K562 (cell line): ENCODE results near the gene ECHDC1. TPM values are rescaled to one million over a fixed set of nuclear protein-coding genes. Genes with fewer than 3 reads are reported as not detected.
A peak's percentile ranks its signal among the peaks of the same experiment; 100 is the strongest.

Source experiments
- ATAC-seq: fragments of 200-7000 bp; cut with Tn5 transposase; 3 replicates; pipeline ENCODE4 v1.9.1; 2020; ENCODE audit warnings: moderate library complexity
- BruUV-seq: library from RNA; stranded (reverse); fragments of 400-500 nt; replicated peaks from 2 replicates; lab custom pipeline; 2021; lab: Mats Ljungman, UMichigan
- CTCF ChIA-PET: fragments of 300-600 bp; formaldehyde crosslinking; extraction: SDS; loops from one replicate; lab custom pipeline; 2021; ENCODE audit warnings: low intra/inter-chr PET ratio; lab: Yijun Ruan, JAX
- POLR2A ChIA-PET: fragments of 300-600, 350-650 bp; sonication (Branson Sonifier 250); formaldehyde crosslinking; extraction: SDS; loops from one replicate; lab custom pipeline; 2021; ENCODE audit warnings: antibody characterized with exemption, inconsistent platforms; lab: Yijun Ruan, JAX
- DNase-seq, 4 experiments: peaks; one replicate each; pipeline versions ENCODE4 v3.0.0 to v3.0.0-alpha.2; 2011 to 2018; ENCODE audit warnings: low spot score in 3 of 4, mixed read lengths in 3 of 4; ENCODE audit errors: extremely low read depth in 1 of 4
- FAIRE-seq: peaks from 2 replicates; lab custom pipeline; 2011; peaks lifted over from hg19 to GRCh38; lab: Jason Lieb, UNC
- H2AFZ ChIP-seq: 2 replicates; pipeline ENCODE4 v1.6.0; 2011; ENCODE audit warnings: low read depth, low read length, control low read depth, inconsistent platforms
- H3K27ac ChIP-seq: fragments of 200-600 bp; 3 replicates; pipeline ENCODE4 v1.8.0; 2011; ENCODE audit warnings: low read depth, mild to moderate bottlenecking, control low read depth, inconsistent platforms, low read length, moderate library complexity, mixed read lengths; ENCODE audit errors: extremely low read depth
- H3K27me3 ChIP-seq, 2 experiments: fragments of 300-600 bp in 1 of 2; 2 replicates in 1 of 2; 3 replicates in 1 of 2; pipeline versions ENCODE4 v1.6.0 to v1.8.0; 2011; ENCODE audit warnings: inconsistent platforms in 2 of 2, low read length in 2 of 2, mild to moderate bottlenecking in 1 of 2, mixed read lengths in 1 of 2, moderate library complexity in 1 of 2; ENCODE audit not compliant: control insufficient read depth in 2 of 2, insufficient read depth in 2 of 2
- H3K36me3 ChIP-seq: fragments of 300-600 bp; 3 replicates; pipeline ENCODE4 v1.8.0; 2011; ENCODE audit warnings: mild to moderate bottlenecking, low read length, inconsistent platforms; ENCODE audit not compliant: control insufficient read depth, insufficient read depth
- H3K4me1 ChIP-seq, 2 experiments: fragments of 200-600 bp in 1 of 2; replicated peaks in 1 of 2; 2 replicates in 1 of 2; 3 replicates in 1 of 2; pipeline versions ENCODE4 v1.5.1 to v1.8.0; 2011; ENCODE audit warnings: inconsistent platforms in 2 of 2, low read length in 2 of 2, mild to moderate bottlenecking in 1 of 2, mixed read lengths in 1 of 2, moderate library complexity in 1 of 2; ENCODE audit not compliant: control insufficient read depth in 2 of 2, insufficient read depth in 2 of 2
- H3K4me2 ChIP-seq: 2 replicates; pipeline ENCODE4 v1.6.1; 2011; ENCODE audit warnings: low read length, control low read depth, inconsistent platforms, mixed read lengths; ENCODE audit not compliant: insufficient read depth
- H3K4me3 ChIP-seq: fragments of 200-600 bp; sonication (generic), shearing (Covaris generic); 2 replicates; pipeline ENCODE4 v1.5.1; 2016; ENCODE audit warnings: control low read depth, inconsistent platforms
- H3K79me2 ChIP-seq: fragments of 200-600 bp; 3 replicates; pipeline ENCODE4 v1.8.0; 2011; ENCODE audit warnings: low read length, inconsistent platforms; ENCODE audit not compliant: control insufficient read depth, insufficient read depth
- H3K9ac ChIP-seq, 2 experiments: 2 replicates each; pipeline versions ENCODE4 v1.6.0 to v1.6.1; 2011; ENCODE audit warnings: low read depth in 2 of 2, low read length in 2 of 2, control low read depth in 1 of 2, inconsistent platforms in 1 of 2, mild to moderate bottlenecking in 1 of 2, mixed read lengths in 1 of 2; ENCODE audit not compliant: insufficient read depth in 1 of 2
- H3K9me1 ChIP-seq: one replicate; pipeline ENCODE4 v1.6.0; 2011; ENCODE audit warnings: inconsistent platforms, mild to moderate bottlenecking, low read length, moderate library complexity; ENCODE audit not compliant: control insufficient read depth, insufficient read depth
- H3K9me3 ChIP-seq: replicated peaks from 2 replicates; pipeline ENCODE4 v1.5.1; 2011; ENCODE audit warnings: low read depth, low read length, inconsistent platforms; ENCODE audit not compliant: control insufficient read depth, insufficient read depth
- H4K20me1 ChIP-seq: replicated peaks from 2 replicates; pipeline ENCODE4 v1.6.1; 2011; ENCODE audit warnings: low read length, inconsistent platforms, mixed read lengths; ENCODE audit not compliant: control insufficient read depth, insufficient read depth
- CTCF ChIP-seq, 3 experiments: IDR thresholded peaks in 2 of 3; conservative IDR thresholded peaks in 1 of 3; 2 replicates each; pipeline ENCODE4 v1.5.1; 2011 to 2012; ENCODE audit warnings: low read length in 3 of 3, mild to moderate bottlenecking in 3 of 3, control low read depth in 2 of 3, improper control_type of control experiment in 1 of 3, inconsistent platforms in 1 of 3, low read depth in 1 of 3, mixed read lengths in 1 of 3, moderate library complexity in 1 of 3; ENCODE audit not compliant: insufficient read depth in 2 of 3
- TCF3 ChIP-seq: sonication (generic); formaldehyde crosslinking; IDR thresholded peaks from 2 replicates; pipeline ENCODE4 v1.4.0; 2020; ENCODE audit warnings: mild to moderate bottlenecking, missing genetic modification reagents
- TEAD4 ChIP-seq, 2 experiments: sonication (generic) in 1 of 2; formaldehyde crosslinking in 1 of 2; IDR thresholded peaks; 2 replicates each; pipeline versions ENCODE4 v1.6.1 to v1.8.0; 2012 to 2022; ENCODE audit warnings: borderline replicate concordance in 1 of 2, inconsistent platforms in 1 of 2, low read length in 1 of 2, mild to moderate bottlenecking in 1 of 2, missing genetic modification reagents in 1 of 2
- WGBS: fragments of 100-300 bp; shearing (Covaris generic); methylation state at CpG from one replicate; pipeline ENCODE4 v1.1.6; 2016; ENCODE audit warnings: low coverage, mixed read lengths; ENCODE audit not compliant: insufficient coverage; ENCODE audit errors: missing lambda C conversion rate; 5-methylcytosine and 5-hydroxymethylcytosine counted together
- in situ Hi-C: fragments of 300-500 bp; cut with MboI; formaldehyde crosslinking; loops from 4 replicates; pipeline ENCODE4 v1.15.0; 2018; ENCODE audit warnings: inconsistent platforms, mixed read lengths
- intact Hi-C: fragments of 100-400 bp; cut with micrococcal nuclease; formaldehyde crosslinking; loops from 2 replicates; pipeline ENCODE4 v1.14.2; 2022
- polyA plus RNA-seq, 8 experiments: library from polyadenylated mRNA; depleted of rRNA in 4 of 8; stranded (reverse) in 5 of 8; unstranded in 3 of 8; fragments of >200 nt; fragmentation: Nextera tagmentation in 2 of 8; fragmentation: Illumina TruSeq in 1 of 8; extraction: Ambion mirVana in 2 of 8; extraction: Trizol in 1 of 8; gene quantifications; 2 replicates each; pipeline versions ENCODE4 v1.2.1 to v1.2.3, GENCODE V29; 2011 to 2014; ENCODE audit warnings: inconsistent platforms in 1 of 8, missing spikeins in 1 of 8
- total RNA-seq, 7 experiments: library from RNA; depleted of rRNA in 6 of 7; stranded (reverse); fragments of >200 nt in 6 of 7; fragmentation: Illumina TruSeq in 2 of 7; extraction: Trizol in 2 of 7; gene quantifications; 2 replicates each; pipeline versions ENCODE4 v1.2.1 to v1.2.3, GENCODE V29; 2011 to 2021; ENCODE audit warnings: low replicate concordance in 1 of 7

ECHDC1 gene
- total and polyA plus RNA-seq, 9 of the 15 experiments (the other 6 are each of a cell fraction or from before 2014, with no cell fraction given): 58.0 to 105 (median 78.6) TPM

DNA sequence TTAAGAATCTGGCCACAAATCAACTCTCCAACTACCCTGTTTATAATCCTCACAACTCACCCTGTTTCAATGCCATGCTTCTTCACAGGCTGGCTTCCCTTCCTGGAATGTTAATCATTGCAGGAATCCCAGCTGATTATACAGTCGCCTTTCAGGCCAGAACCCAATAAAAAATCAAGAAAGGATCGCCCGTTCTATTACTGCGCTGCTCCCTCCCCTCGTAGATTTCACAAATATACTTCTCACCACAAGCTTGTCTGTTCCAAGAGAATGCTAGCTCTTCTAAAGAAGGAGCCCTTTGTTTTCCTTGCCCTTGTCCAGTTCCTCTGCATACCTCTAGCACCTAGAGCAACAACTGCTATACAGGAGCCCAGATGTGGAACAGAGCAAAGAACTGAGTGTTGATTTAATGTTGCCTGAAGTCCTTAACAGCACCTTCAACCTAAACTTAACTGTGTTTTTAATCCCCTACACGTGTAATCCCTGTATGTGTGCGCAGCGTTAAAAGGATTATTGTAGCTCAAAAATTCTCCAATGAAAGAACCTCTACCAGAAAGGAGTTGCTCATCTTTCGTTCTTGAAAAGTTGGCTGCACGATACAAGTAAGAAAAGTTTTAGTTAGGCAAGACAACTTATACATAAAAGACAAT, 988 bp downstream of the ECHDC1 start:
- no peaks in the 10 kb centered on the region for H3K27me3 ChIP-seq
- in situ Hi-C loops (no loop called here), intact Hi-C loops (loop anchor here (2.0 to 10.0 kb wide), 3 partner anchors 40 to 1358 kb away; partner anchors contain the start of gene TRMT11)
- ChIA-PET CTCF (no interaction called here), POLR2A (interaction anchor here (0.6 to 1.6 kb wide), 2 partner anchors 8 to 14 kb away, joined by 3 to 4 read pairs; no protein-coding TSS in a partner anchor)
- no peaks in the 10 kb centered on the region for H4K20me1 ChIP-seq
- peak overlapping the region; percentile 97 for H3K4me2 ChIP-seq
- H3K9me1 ChIP-seq: no peaks in the 10 kb centered on the region
- H3K27ac ChIP-seq: peak overlapping the region; percentile 91
- no peak for DNase-seq
- no peaks in the 10 kb centered on the region; the same call in 1 of the 2 replicates for H3K9me3 ChIP-seq
- WGBS: 4% methylated on average over 10 of the region's 10 CpGs
- peaks cover 3 to 14% of the 10 kb centered on the region in 2 experiments; a peak in 3 of 5 replicates for H3K4me1 ChIP-seq
- H3K79me2 ChIP-seq: peaks cover 98% of the 10 kb centered on the region
- H3K4me3 ChIP-seq: peak overlapping the region; percentile 77
- no peak for FAIRE-seq
- TF ChIP-seq TCF3 (CRISPR knock-in tag): no peak
- TF ChIP-seq CTCF (IDR thresholded peaks at IDR 0.05 in 2 of 3, conservative IDR thresholded peaks at IDR 0.05 in 1 of 3; ENCODE audit: insufficient read depth in 2 of 3, low read depth in 1 of 3, low read length in 3 of 3): no peak
- TF ChIP-seq TEAD4 (IDR thresholded peaks at IDR 0.05; ENCODE audit: low read length): 0 out of 2 replicates have a peak, but pooled peaks have one; percentile 24
- TF ChIP-seq TEAD4 (CRISPR knock-in tag; IDR thresholded peaks at IDR 0.05; ENCODE audit: borderline replicate concordance): no peak
- H3K9ac ChIP-seq: peak overlapping the region; percentile 98
- ATAC-seq: peak; percentile 24
- peak overlapping the region; percentile 96 for H2AFZ ChIP-seq
- BruUV-seq: TSS peak; percentile 59
- H3K36me3 ChIP-seq: peaks cover 24% of the 10 kb centered on the region; the same call in 2 of the 3 replicates
